Left ventricle myocardium inferior (tissue), 1 donor: ENCODE measurements around the gene STAU1. TPM values are rescaled to one million over a fixed set of nuclear protein-coding genes. Genes with fewer than 3 reads are reported as not detected.
"Not testable (repeated sequence)": the region's sequence is repeated elsewhere in the genome, so short reads cannot be mapped to it uniquely, and the experiment has no call there.

Experiments
- DNase-seq: peaks from one replicate; pipeline ENCODE4 v3.0.0-alpha.2; 2020
- H3K27ac ChIP-seq: fragments of 200-600 bp; replicated peaks from 2 replicates; pipeline ENCODE4 v1.8.0; 2021
- H3K27me3 ChIP-seq: fragments of 200-600 bp; 2 replicates; pipeline ENCODE4 v1.8.0; 2021; ENCODE audit warnings: low read depth
- H3K36me3 ChIP-seq: fragments of 200-600 bp; 2 replicates; pipeline ENCODE4 v1.8.0; 2021
- H3K4me1 ChIP-seq: fragments of 200-600 bp; 2 replicates; pipeline ENCODE4 v1.8.0; 2021
- H3K4me3 ChIP-seq: fragments of 200-600 bp; 2 replicates; pipeline ENCODE4 v1.8.0; 2021; ENCODE audit warnings: mild to moderate bottlenecking, moderate library complexity
- H3K9me3 ChIP-seq: fragments of 200-600 bp; replicated peaks from 2 replicates; pipeline ENCODE4 v1.8.0; 2021
- intact Hi-C: fragments of 100-400 bp; cut with micrococcal nuclease; formaldehyde crosslinking; loops from one replicate; pipeline ENCODE4 v1.11.0; 2022
- total RNA-seq: library from RNA; stranded (reverse); fragmentation: NEBNext Ultra II Directional; extraction: Animal tissue kit (Norgen Biotek cat#: 25700); gene quantifications from one replicate; pipeline ENCODE4 v1.2.1, GENCODE V29; 2021
- TF ChIP-seq, protein P1 (sequence below): fragments of 200-600 bp; IDR thresholded peaks from 2 replicates; pipeline ENCODE4 v1.8.0; 2021; ENCODE audit warnings: antibody characterized with exemption, mild to moderate bottlenecking, borderline replicate concordance
- donor health status: DM: no; HTN: yes; CAD: no; lungs with severe emphysema.

The STAU1 gene
- total RNA-seq, 1 donor from 2014 or later = 63.4 TPM

DNA sequence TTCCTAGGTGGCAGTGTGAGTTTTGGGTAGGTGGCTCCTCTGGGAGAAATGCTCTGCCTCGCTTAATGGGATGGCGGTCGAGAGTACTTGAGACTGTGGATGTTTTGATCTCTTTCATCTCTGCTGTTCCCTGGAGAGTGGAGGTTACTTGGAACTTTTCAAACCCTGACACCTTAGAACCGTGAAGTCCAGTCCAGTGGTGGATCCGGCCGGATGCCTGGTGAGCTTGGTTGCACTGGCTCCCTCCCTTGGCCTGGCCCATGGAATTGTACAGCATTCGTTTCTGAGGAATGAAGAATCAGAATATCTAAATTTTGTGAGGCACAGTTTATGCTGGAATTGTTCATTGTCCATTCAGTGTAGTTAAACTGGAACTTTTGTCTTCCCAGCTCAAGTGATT, 91.0 kb downstream of the STAU1 start:
- intact Hi-C loops = no loop called here

DNA sequence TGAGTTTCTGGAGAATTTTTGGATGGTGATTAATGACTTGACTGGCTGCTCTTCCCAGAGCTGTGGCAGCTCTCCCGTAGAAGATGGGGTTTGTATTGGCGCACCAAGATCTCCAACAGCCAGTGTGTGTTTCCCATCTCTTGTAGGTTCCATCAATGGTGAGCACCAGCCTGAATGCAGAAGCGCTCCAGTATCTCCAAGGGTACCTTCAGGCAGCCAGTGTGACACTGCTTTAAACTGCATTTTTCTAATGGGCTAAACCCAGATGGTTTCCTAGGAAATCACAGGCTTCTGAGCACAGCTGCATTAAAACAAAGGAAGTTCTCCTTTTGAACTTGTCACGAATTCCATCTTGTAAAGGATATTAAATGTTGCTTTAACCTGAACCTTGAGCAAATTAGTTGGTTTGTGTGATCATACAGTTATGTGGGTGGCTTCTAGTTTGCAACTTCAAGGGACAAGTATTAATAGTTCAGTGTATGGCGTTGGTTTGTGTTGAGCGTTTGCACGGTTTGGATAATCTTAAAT, 91.9 kb downstream of the STAU1 start:
- Histone ChIP-seq H3K27me3 (no peaks in the 10 kb centered on the region), H3K9me3 (no peaks in the 10 kb centered on the region), H3K4me1 (peaks cover 9% of the 10 kb centered on the region), H3K36me3 (peaks cover 60% of the 10 kb centered on the region), H3K4me3 (no peak overlapping the region), H3K27ac (no peak overlapping the region)
- intact Hi-C loops = no loop called here
- TF ChIP-seq, protein P1, sequence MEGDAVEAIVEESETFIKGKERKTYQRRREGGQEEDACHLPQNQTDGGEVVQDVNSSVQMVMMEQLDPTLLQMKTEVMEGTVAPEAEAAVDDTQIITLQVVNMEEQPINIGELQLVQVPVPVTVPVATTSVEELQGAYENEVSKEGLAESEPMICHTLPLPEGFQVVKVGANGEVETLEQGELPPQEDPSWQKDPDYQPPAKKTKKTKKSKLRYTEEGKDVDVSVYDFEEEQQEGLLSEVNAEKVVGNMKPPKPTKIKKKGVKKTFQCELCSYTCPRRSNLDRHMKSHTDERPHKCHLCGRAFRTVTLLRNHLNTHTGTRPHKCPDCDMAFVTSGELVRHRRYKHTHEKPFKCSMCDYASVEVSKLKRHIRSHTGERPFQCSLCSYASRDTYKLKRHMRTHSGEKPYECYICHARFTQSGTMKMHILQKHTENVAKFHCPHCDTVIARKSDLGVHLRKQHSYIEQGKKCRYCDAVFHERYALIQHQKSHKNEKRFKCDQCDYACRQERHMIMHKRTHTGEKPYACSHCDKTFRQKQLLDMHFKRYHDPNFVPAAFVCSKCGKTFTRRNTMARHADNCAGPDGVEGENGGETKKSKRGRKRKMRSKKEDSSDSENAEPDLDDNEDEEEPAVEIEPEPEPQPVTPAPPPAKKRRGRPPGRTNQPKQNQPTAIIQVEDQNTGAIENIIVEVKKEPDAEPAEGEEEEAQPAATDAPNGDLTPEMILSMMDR = no peak
- DNase-seq = no peak

More for the DNA sequence above, 91.0 kb downstream of the STAU1 start:
- H3K4me3 ChIP-seq = no peak overlapping the region
- TF ChIP-seq, protein P1 = no peak
- H3K4me1 ChIP-seq = peaks cover 11% of the 10 kb centered on the region
- DNase-seq = no peak
- H3K27me3 ChIP-seq = no peaks in the 10 kb centered on the region
- H3K9me3 ChIP-seq = no peaks in the 10 kb centered on the region
- H3K36me3 ChIP-seq = peaks cover 52% of the 10 kb centered on the region
- no peak overlapping the region for H3K27ac ChIP-seq

DNA sequence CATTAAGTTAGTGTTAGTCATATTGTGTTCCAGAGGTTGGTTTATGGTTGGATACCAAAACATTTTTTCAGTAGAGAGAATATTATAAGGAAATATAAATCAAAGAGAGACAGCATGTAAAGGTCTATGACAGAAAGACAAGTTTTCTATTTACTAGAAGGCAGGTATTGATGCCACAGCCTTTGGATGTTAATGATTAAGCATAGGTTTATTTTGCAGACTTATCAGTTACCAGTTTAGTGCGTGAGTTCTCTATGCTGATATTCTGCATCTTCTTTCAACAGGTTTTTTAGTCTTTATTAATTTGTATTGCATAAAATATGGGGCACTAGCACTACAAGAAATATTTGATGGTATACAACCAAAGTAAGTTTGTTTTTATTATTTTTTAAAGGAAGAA, 96.4 kb downstream of the STAU1 start:
- H3K27ac ChIP-seq = no peak overlapping the region
- DNase-seq = no peak
- H3K9me3 ChIP-seq = no peaks in the 10 kb centered on the region
- no peaks in the 10 kb centered on the region for H3K27me3 ChIP-seq
- H3K4me3 ChIP-seq = no peak overlapping the region
- H3K36me3 ChIP-seq = peaks cover 88% of the 10 kb centered on the region
- intact Hi-C loops = no loop called here
- TF ChIP-seq, protein P1 = no peak
- H3K4me1 ChIP-seq = no peaks in the 10 kb centered on the region

DNA sequence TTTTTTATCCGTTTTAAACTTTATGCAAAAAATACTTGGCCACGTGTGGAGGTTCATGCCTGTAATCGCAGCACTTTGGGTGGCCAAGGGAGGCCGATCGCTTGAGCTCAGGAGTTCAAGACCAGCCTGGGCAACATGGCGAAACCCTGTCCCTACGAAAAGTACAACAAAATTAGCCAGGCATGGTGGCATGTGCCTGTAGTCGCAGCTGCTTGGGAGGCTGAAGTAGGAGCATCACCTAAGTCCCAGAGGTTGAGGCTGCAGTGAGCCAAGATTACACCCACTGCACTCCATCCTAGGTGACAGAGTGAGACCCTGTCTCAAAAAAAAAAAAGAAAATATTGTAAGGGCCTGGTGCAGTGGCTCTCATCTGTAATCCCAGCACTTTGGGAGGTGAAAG, 97.0 kb downstream of the STAU1 start:
- TF ChIP-seq, protein P1 = no peak
- Histone ChIP-seq H3K9me3 (no peaks in the 10 kb centered on the region), H3K27me3 (no peaks in the 10 kb centered on the region), H3K4me1 (no peaks in the 10 kb centered on the region), H3K4me3 (no peak overlapping the region), H3K27ac (no peak overlapping the region), H3K36me3 (peaks cover 88% of the 10 kb centered on the region)
- DNase-seq = no peak
- intact Hi-C loops = no loop called here

DNA sequence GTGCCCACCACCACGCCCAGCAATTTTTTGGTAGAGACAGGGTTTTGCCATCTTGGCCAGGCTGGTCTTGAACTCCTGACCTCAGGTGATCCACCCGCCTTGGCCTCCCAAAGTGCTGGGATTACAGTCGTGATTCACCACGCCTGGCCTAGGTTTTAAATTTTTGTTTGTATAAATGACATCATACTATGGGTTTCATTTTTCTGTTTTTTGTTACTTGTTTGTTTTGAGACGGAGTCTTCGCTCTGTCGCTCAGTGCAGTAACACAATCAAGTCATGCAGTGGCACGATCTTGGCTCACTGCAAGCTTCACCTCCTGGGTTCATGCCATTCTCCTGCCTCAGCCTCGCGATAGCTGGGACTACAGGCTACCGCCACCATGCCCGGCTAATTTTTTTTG, 105.8 kb downstream of the STAU1 start:
- H3K36me3 ChIP-seq = peaks cover 100% of the 10 kb centered on the region
- H3K27ac ChIP-seq, H3K27me3 ChIP-seq, H3K9me3 ChIP-seq, intact Hi-C loops, H3K4me1 ChIP-seq, DNase-seq, H3K4me3 ChIP-seq: not testable (repeated sequence)

DNA sequence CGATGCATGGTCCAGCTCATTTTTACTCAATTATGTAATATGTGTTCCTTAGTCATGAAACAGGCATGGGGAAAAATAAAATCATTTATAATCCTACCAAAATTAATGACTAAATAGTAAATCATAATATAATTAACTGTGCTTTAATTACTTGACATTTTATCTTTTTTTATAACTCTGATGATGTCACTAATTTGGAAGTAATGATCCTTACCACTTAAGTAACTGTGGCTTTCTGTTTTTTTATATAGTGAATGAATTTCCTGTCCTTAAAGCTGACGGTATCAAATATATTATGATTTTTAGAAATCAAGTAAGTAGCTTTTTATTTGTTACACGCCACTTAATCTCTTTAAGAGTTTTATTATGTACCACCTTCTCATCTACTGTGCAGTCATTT, 109.8 kb downstream of the STAU1 start:
- Histone ChIP-seq H3K36me3 (peaks cover 90% of the 10 kb centered on the region), H3K4me1 (no peaks in the 10 kb centered on the region), H3K9me3 (no peaks in the 10 kb centered on the region), H3K27ac (no peak overlapping the region), H3K27me3 (no peaks in the 10 kb centered on the region), H3K4me3 (no peak overlapping the region)
- no peak for DNase-seq
- TF ChIP-seq, protein P1 = no peak
- intact Hi-C loops = no loop called here
